ENCODE measurements around the gene CBX4.

GRCh38 chr17:79864617-79865250 lies 25.5 kb upstream of the CBX4 start:
- TF ChIP-seq EZH2 (IDR thresholded peaks at IDR 0.05; ENCODE audit: low read length, missing control alignments) (no peak), CTCF (conservative IDR thresholded peaks at IDR 0.05 in 1 of 2, IDR thresholded peaks at IDR 0.05 in 1 of 2; ENCODE audit: low read depth in 1 of 2, low read length in 2 of 2) (no peak)

Measured in fibroblast of lung (primary cell).